ENCODE results near the gene MAB21L2. TPM values are rescaled to one million over a fixed set of nuclear protein-coding genes. Genes with fewer than 3 reads are reported as not detected.

Gene MAB21L2
- polyA plus RNA-seq, 1 of the 3 experiments (the other 2 are of a cell fraction) = 0.92 TPM

- H3K9me2 ChIP-seq = no peaks in the 10 kb centered on the region
- H3K4me3 ChIP-seq (ENCODE audit: low read depth in 2 of 2, low read length in 1 of 2) = no peak overlapping the region
- peaks cover 0 to 3% of the 10 kb centered on the region in 2 experiments for H3K36me3 ChIP-seq (replicated peaks in 1 of 2; ENCODE audit: control insufficient read depth in 1 of 2, insufficient read depth in 2 of 2, low read length in 1 of 2)
- H3K79me2 ChIP-seq (ENCODE audit: insufficient read depth) = no peaks in the 10 kb centered on the region
- no peak for DNase-seq
- TF ChIP-seq MXI1 (IDR thresholded peaks at IDR 0.05; ENCODE audit: low read depth, low read length) (no peak), TCF12 (IDR thresholded peaks at IDR 0.05) (no peak), ZBTB33 (IDR thresholded peaks at IDR 0.05; ENCODE audit: borderline replicate concordance, low read depth) (no peak), RXRA (IDR thresholded peaks at IDR 0.05; ENCODE audit: borderline replicate concordance, low read depth) (no peak), NRF1 (IDR thresholded peaks at IDR 0.05; ENCODE audit: low read depth, low read length) (no peak), FOXM1 (IDR thresholded peaks at IDR 0.05; ENCODE audit: low read depth) (no peak)
- WGBS (ENCODE audit: low lambda C conversion rate) = 88% methylated on average over 4 of the region's 4 CpGs
- 0 out of 2 replicates have a peak overlapping the region, but pooled peaks have one; percentile 1 for H2AFZ ChIP-seq (ENCODE audit: low read depth)
- peak overlapping the region in 1 of 2 experiments; percentile 31; a peak in 2 of 4 replicates for H3K27ac ChIP-seq (ENCODE audit: low read depth in 2 of 2, low read length in 1 of 2)
- ChIA-PET POLR2A (no interaction called here), CTCF (interaction anchor here (1.1 to 1.5 kb wide), 2 partner anchors 163 to 272 kb away, joined by 3 to 5 read pairs; no protein-coding TSS in a partner anchor)
- no peaks in the 10 kb centered on the region for H4K20me1 ChIP-seq (ENCODE audit: insufficient read depth)
- H3K9ac ChIP-seq = peak overlapping the region; percentile 0; the same call in 1 of the 2 replicates
- H3K9me3 ChIP-seq = no peaks in the 10 kb centered on the region
- H3K27me3 ChIP-seq (ENCODE audit: insufficient read depth) = no peaks in the 10 kb centered on the region
- peaks cover 15% of the 10 kb centered on the region for H3F3A ChIP-seq (replicated peaks; ENCODE audit: insufficient read depth)
- peaks cover 3 to 23% of the 10 kb centered on the region in 2 experiments; a peak in 3 of 4 replicates for H3K4me1 ChIP-seq (ENCODE audit: control insufficient read depth in 1 of 2, insufficient read depth in 2 of 2, low read depth in 1 of 2, low read length in 1 of 2)
- no peak overlapping the region for H3K4me2 ChIP-seq
Measured at GRCh38 chr4:150569998-150570535, 11.9 kb upstream of the MAB21L2 start.

- Histone ChIP-seq H3K4me2 (no peak overlapping the region), H3K27ac (ENCODE audit: low read depth in 2 of 2, low read length in 1 of 2) (no peak overlapping the region; a peak in 1 of 4 replicates), H4K20me1 (ENCODE audit: insufficient read depth) (no peaks in the 10 kb centered on the region), H3K79me2 (ENCODE audit: insufficient read depth) (no peaks in the 10 kb centered on the region), H2AFZ (ENCODE audit: low read depth) (no peak overlapping the region), H3K9ac (no peak overlapping the region), H3K4me3 (ENCODE audit: low read depth in 2 of 2, low read length in 1 of 2) (no peak overlapping the region), H3K36me3 (replicated peaks in 1 of 2; ENCODE audit: control insufficient read depth in 1 of 2, insufficient read depth in 2 of 2, low read length in 1 of 2) (peaks cover 0 to 3% of the 10 kb centered on the region in 2 experiments), H3K4me1 (ENCODE audit: control insufficient read depth in 1 of 2, insufficient read depth in 2 of 2, low read depth in 1 of 2, low read length in 1 of 2) (peaks cover 3 to 23% of the 10 kb centered on the region in 2 experiments; a peak in 3 of 4 replicates), H3K9me3 (no peaks in the 10 kb centered on the region), H3F3A (replicated peaks; ENCODE audit: insufficient read depth) (peaks cover 15% of the 10 kb centered on the region), H3K9me2 (no peaks in the 10 kb centered on the region), H3K27me3 (ENCODE audit: insufficient read depth) (no peaks in the 10 kb centered on the region)
- CTCF ChIA-PET = interaction anchor here (0.6 kb wide), 1 partner anchor 23 kb away, joined by 3 read pairs; no protein-coding TSS in a partner anchor
- DNase-seq = no peak
- TF ChIP-seq, protein P1, sequence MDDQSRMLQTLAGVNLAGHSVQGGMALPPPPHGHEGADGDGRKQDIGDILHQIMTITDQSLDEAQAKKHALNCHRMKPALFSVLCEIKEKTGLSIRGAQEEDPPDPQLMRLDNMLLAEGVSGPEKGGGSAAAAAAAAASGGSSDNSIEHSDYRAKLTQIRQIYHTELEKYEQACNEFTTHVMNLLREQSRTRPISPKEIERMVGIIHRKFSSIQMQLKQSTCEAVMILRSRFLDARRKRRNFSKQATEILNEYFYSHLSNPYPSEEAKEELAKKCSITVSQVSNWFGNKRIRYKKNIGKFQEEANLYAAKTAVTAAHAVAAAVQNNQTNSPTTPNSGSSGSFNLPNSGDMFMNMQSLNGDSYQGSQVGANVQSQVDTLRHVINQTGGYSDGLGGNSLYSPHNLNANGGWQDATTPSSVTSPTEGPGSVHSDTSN (IDR thresholded peaks at IDR 0.05) = peak; percentile 50
- no peak for TF ChIP-seq USF2 (IDR thresholded peaks at IDR 0.05; ENCODE audit: borderline replicate concordance, low read depth, low read length)
- WGBS (ENCODE audit: low lambda C conversion rate) = 36% methylated on average over 1 of the region's 1 CpG
- POLR2A ChIA-PET = no interaction called here
Measured at GRCh38 chr4:150570862-150571261, 11.1 kb upstream of the MAB21L2 start.

Measured in SK-N-SH (cell line).